Sciatic nerve (tissue), 2 donors: Measurements from ENCODE around the gene RASIP1. TPM values are rescaled to one million over a fixed set of nuclear protein-coding genes. Genes with fewer than 3 reads are reported as not detected.
"Not testable (repeated sequence)": the region's sequence is repeated elsewhere in the genome, so short reads cannot be mapped to it uniquely, and the experiment has no call there.

Experiments
- ATAC-seq: fragments of 200-7000 bp; cut with Tn5 transposase; one replicate; pipeline ENCODE4 v1.9.1; 2020; ENCODE audit warnings: mild to moderate bottlenecking, moderate library complexity
- DNase-seq: peaks from one replicate; pipeline ENCODE4 v3.0.0-alpha.2; 2020; ENCODE audit warnings: low spot score
- intact Hi-C: fragments of 100-400 bp; cut with DNase I; formaldehyde crosslinking; loops from one replicate; pipeline ENCODE4 v1.14.2; 2022
- total RNA-seq: library from RNA; stranded (reverse); fragmentation: NEBNext Ultra II Directional; extraction: Animal tissue kit (Norgen Biotek cat#: 25700); gene quantifications from one replicate; pipeline ENCODE4 v1.2.1, GENCODE V29; 2021
- donor health status: DM: no; HTN: no; CAD: no.
- donor health status: DM: no; HTN: no; CAD: no.

RASIP1 gene, protein sequence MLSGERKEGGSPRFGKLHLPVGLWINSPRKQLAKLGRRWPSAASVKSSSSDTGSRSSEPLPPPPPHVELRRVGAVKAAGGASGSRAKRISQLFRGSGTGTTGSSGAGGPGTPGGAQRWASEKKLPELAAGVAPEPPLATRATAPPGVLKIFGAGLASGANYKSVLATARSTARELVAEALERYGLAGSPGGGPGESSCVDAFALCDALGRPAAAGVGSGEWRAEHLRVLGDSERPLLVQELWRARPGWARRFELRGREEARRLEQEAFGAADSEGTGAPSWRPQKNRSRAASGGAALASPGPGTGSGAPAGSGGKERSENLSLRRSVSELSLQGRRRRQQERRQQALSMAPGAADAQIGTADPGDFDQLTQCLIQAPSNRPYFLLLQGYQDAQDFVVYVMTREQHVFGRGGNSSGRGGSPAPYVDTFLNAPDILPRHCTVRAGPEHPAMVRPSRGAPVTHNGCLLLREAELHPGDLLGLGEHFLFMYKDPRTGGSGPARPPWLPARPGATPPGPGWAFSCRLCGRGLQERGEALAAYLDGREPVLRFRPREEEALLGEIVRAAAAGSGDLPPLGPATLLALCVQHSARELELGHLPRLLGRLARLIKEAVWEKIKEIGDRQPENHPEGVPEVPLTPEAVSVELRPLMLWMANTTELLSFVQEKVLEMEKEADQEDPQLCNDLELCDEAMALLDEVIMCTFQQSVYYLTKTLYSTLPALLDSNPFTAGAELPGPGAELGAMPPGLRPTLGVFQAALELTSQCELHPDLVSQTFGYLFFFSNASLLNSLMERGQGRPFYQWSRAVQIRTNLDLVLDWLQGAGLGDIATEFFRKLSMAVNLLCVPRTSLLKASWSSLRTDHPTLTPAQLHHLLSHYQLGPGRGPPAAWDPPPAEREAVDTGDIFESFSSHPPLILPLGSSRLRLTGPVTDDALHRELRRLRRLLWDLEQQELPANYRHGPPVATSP
- total RNA-seq: 28.0 TPM

- peak; percentile 2 for ATAC-seq
- intact Hi-C loops: no loop called here
- DNase-seq: no peak
Observed at GRCh38 chr19:48740164-48740972, at the start of gene RASIP1. Gene RASIP1 (minus strand): TSS chr19:48740610. CDS start chr19:48740282, 328 bp downstream.

GRCh38 chr19:48787331-48787730, 46.9 kb upstream of the RASIP1 start:
- intact Hi-C loops, DNase-seq, ATAC-seq: not testable (repeated sequence)

- DNase-seq, ATAC-seq, intact Hi-C loops: not testable (repeated sequence)
Observed at GRCh38 chr19:48786422-48786821, 46.0 kb upstream of the RASIP1 start.

GRCh38 chr19:48784527-48784926, 44.1 kb upstream of the RASIP1 start:
- intact Hi-C loops: no loop called here
- no peak for ATAC-seq
- DNase-seq: no peak

GRCh38 chr19:48780631-48781391, 40.4 kb upstream of the RASIP1 start:
- DNase-seq: no peak
- ATAC-seq: no peak
- intact Hi-C loops: no loop called here

GRCh38 chr19:48779636-48780035, 39.2 kb upstream of the RASIP1 start:
- intact Hi-C loops: no loop called here
- no peak for ATAC-seq

GRCh38 chr19:48777720-48778119, 37.3 kb upstream of the RASIP1 start:
- intact Hi-C loops: no loop called here
- no peak for ATAC-seq

More at GRCh38 chr19:48779636-48780035, 39.2 kb upstream of the RASIP1 start:
- DNase-seq: no peak

DNA sequence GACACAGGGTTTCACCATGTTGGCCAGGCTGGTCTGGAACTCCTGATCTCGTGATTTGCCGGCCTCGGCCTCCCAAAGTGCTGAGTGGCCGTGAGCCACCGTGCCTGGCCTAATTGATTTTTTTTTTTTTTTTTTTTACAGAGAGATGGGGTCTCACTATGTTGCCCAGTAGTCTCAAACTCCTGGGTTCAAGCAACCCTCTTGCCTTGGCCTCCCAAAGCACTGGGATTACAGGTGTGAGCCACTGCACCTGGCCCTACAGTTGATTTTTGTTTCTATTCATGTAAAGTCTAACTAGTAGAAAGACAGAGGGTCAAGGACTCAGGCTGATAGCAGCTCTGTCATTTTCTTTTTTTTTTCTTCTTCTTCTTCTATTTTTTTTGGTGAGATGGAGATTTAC, 36.7 kb upstream of the RASIP1 start:
- DNase-seq (no peak), ATAC-seq (no peak)
- intact Hi-C loops: no loop called here

More at GRCh38 chr19:48777720-48778119, 37.3 kb upstream of the RASIP1 start:
- no peak for DNase-seq

- DNase-seq (no peak), ATAC-seq (peak; percentile 28)
- intact Hi-C loops: no loop called here
Observed at GRCh38 chr19:48772503-48772953, 32.1 kb upstream of the RASIP1 start.

- intact Hi-C loops: no loop called here
- DNase-seq: no peak
- ATAC-seq: no peak
Observed at GRCh38 chr19:48770734-48771472, 30.5 kb upstream of the RASIP1 start.

- no peak for DNase-seq
- intact Hi-C loops: no loop called here
- ATAC-seq: peak; percentile 31
Observed at GRCh38 chr19:48770266-48770665, 29.9 kb upstream of the RASIP1 start.

GRCh38 chr19:48768994-48769713, 28.7 kb upstream of the RASIP1 start:
- ATAC-seq: no peak
- DNase-seq: no peak
- intact Hi-C loops: no loop called here

DNA sequence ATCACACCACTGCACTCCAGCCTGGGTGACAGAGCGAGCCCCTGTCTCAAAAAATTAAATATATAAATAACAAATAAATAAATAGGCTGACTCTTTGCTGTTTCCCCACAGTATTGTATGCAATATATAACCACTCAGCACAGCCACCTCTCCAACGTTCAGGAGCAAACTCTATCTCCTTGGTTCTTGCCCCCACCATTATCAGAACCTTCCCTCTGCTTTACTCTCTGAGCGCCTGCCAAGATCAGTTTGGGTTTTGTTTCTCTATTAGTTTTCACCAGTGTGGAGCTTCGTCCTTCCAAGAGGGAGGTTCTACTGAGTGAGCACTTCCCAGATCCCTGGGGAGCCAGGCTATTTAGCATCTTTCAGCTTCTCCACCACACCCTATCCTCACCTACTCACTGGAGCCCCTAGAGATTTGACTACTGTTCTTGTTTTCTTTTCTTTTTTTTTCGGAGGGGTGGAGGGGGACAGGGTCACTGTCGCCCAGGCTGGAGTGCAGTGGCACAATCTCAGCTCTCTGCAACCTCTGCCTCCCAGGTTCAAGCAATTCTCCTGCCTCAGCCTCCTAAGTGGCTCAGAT, 27.9 kb upstream of the RASIP1 start:
- intact Hi-C loops, DNase-seq: not testable (repeated sequence)
- ATAC-seq: peak; percentile 74

DNA sequence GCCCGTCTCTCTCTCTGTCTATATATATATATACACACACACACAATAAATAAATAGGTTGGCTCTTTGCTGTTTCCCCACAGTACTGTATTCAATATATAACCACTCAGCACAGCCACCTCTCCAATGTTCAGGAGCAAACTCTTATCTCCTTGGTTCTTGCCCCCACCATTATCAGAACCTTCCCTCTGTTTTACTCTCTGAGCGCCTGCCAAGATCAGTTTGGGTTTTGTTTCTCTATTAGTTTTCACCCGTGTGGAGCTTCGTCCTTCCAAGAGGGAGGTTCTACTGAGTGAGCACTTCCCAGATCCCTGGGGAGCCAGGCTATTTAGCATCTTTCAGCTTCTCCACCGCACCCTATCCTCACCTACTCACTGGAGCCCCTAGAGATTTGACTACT, 25.4 kb upstream of the RASIP1 start:
- DNase-seq, intact Hi-C loops: not testable (repeated sequence)
- ATAC-seq: peak; percentile 40

- ATAC-seq (no peak), DNase-seq (no peak)
- intact Hi-C loops: no loop called here
Observed at GRCh38 chr19:48760504-48761205, 20.2 kb upstream of the RASIP1 start.

- no peak for DNase-seq
- ATAC-seq: no peak
- intact Hi-C loops: no loop called here
Observed at GRCh38 chr19:48757741-48758144, 17.3 kb upstream of the RASIP1 start.
